Erythroblast (primary cell): ENCODE results near the gene MGLL.

Source experiments
- GATA1 ChIP-seq: IDR thresholded peaks from 2 replicates; pipeline ENCODE4 v1.6.1; 2011; ENCODE audit warnings: low read depth, mild to moderate bottlenecking, control low read depth, low read length, moderate library complexity
- POLR2A ChIP-seq: IDR thresholded peaks from 2 replicates; pipeline ENCODE4 v1.6.1; 2011; ENCODE audit warnings: mild to moderate bottlenecking, low read length

- TF ChIP-seq POLR2A, result no peak
- TF ChIP-seq GATA1, result no peak
Measured at GRCh38 chr3:127690106-127690505, 132.2 kb downstream of the MGLL start.
